Sigmoid colon (tissue), 7 donors: ENCODE results near the gene PPIA. TPM values are rescaled to one million over a fixed set of nuclear protein-coding genes. Genes with fewer than 3 reads are reported as not detected.

Experiments
- DNase-seq: peaks from one replicate; pipeline ENCODE4 v3.0.0-alpha.2; 2019
- H3K27ac ChIP-seq, 4 donors: fragments of 200-600 bp; sonication (generic); one replicate each; pipeline ENCODE4 v1.5.1; 2016 to 2019; ENCODE audit warnings: mild to moderate bottlenecking in 1 of 4
- H3K27me3 ChIP-seq, 3 donors: fragments of 200-600 bp; sonication (generic); one replicate each; pipeline ENCODE4 v1.5.1; 2019; ENCODE audit warnings: mild to moderate bottlenecking in 1 of 3
- H3K36me3 ChIP-seq, 4 donors: fragments of 200-600 bp; sonication (generic); one replicate each; pipeline ENCODE4 v1.5.1; 2016 to 2019
- H3K4me1 ChIP-seq, 4 donors: fragments of 200-600 bp; sonication (generic); one replicate each; pipeline ENCODE4 v1.5.1; 2017 to 2019
- H3K4me3 ChIP-seq, 4 donors: fragments of 200-600 bp; sonication (generic); one replicate each; pipeline ENCODE4 v1.5.1; 2017 to 2019; ENCODE audit warnings: mild to moderate bottlenecking in 2 of 4, moderate library complexity in 1 of 4
- H3K9me3 ChIP-seq, 4 donors: fragments of 200-600 bp in 3 of 4; sonication (generic) in 3 of 4; one replicate each; pipeline versions ENCODE4 v1.5.1 to v1.6.1; 2013 to 2019
- EP300 ChIP-seq, 4 donors: sonication (generic); formaldehyde crosslinking; IDR thresholded peaks; one replicate each; pipeline ENCODE4 v1.6.1; 2017; ENCODE audit warnings: antibody characterized with exemption in 4 of 4
- POLR2A ChIP-seq, 2 donors: fragments of 450-650 bp; IDR thresholded peaks; one replicate each; pipeline ENCODE4 v1.6.1; 2016; ENCODE audit warnings: antibody characterized with exemption in 2 of 2, mild to moderate bottlenecking in 2 of 2, moderate library complexity in 2 of 2
- POLR2AphosphoS5 ChIP-seq, 4 donors: sonication (generic); formaldehyde crosslinking; IDR thresholded peaks; one replicate each; pipeline ENCODE4 v1.6.1; 2017; ENCODE audit warnings: antibody characterized with exemption in 4 of 4
- WGBS, 2 donors: extraction: QIAGEN DNeasy Blood & Tissue Kit; methylation state at CpG; one replicate each; pipeline ENCODE4 v1.1.7; 2013; 5-methylcytosine and 5-hydroxymethylcytosine counted together
- intact Hi-C: fragments of 100-400 bp; cut with DNase I; formaldehyde crosslinking; loops from one replicate; pipeline ENCODE4 v1.15.1; 2023
- polyA plus RNA-seq, 3 donors: library from polyadenylated mRNA; stranded (reverse); fragments of 200-250 nt; gene quantifications; one replicate each; pipeline ENCODE4 v1.2.3, GENCODE V29; 2013
- total RNA-seq, 4 donors: library from RNA; depleted of rRNA; stranded (reverse); fragments of >200 nt; gene quantifications; one replicate each; pipeline ENCODE4 v1.1.0, GENCODE V29; 2016
- TF ChIP-seq, protein P1 (sequence below), 4 experiments: fragments of 450-650 bp in 3 of 4; fragments of 200-600 bp in 1 of 4; IDR thresholded peaks; one replicate each; pipeline ENCODE4 v1.5.1; 2016 to 2019; ENCODE audit warnings: antibody characterized with exemption in 4 of 4, mild to moderate bottlenecking in 3 of 4, moderate library complexity in 2 of 4
- donor health status: healthy with polysubstance abuse.
- donor health status: Bipolar disorder and iron deficiency.
- donor health status: healthy.

The PPIA gene
- total and polyA plus RNA-seq, 7 donors = 1,033 to 3,915 (median 1,396) TPM

DNA sequence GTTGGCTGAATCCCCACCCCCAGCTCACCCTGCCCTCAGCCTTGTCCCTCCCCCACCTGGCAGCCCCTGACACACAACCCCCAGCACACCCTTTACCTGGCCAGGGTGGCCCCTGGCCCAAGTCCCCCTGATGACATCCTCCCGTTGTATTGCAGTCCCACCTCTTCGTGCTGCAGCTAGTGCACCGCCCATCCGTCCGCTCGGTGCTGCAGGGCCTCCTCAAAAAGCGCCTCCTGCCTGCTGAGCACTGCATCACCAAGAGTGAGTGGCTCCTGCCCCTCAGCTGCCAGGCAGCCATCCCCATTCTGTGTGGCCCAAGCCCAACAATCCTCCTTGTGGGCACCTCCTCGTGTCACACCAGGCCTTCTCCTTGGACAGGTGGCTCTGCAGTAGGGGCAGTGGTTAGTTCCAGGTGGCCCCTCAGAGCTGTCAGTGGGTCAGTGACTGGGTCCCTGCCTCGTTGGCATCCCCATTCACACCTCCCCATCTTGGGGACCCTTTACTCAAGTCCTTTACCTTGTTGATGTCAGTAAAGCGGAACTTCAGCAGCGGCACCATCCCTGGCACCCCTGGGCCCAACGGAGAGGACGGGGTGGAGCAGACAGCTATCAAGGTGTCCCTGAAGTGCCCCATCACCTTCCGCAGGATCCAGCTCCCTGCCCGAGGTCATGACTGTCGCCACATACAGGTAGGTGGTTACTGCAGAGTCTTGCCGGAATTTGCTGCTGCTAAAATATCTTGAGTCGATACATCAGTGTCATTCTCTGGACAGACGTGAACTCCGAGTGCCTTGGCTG, 33.6 kb upstream of the PPIA start:
- 94 to 95% methylated on average over 20 of the region's 20 CpGs for WGBS, 2 donors
- H3K4me3 ChIP-seq = no peak overlapping the region
- peaks cover 25 to 91% (median 69%) of the 10 kb centered on the region in 4 donors for H3K36me3 ChIP-seq
- no peaks in the 10 kb centered on the region for H3K9me3 ChIP-seq
- TF ChIP-seq, protein P1, sequence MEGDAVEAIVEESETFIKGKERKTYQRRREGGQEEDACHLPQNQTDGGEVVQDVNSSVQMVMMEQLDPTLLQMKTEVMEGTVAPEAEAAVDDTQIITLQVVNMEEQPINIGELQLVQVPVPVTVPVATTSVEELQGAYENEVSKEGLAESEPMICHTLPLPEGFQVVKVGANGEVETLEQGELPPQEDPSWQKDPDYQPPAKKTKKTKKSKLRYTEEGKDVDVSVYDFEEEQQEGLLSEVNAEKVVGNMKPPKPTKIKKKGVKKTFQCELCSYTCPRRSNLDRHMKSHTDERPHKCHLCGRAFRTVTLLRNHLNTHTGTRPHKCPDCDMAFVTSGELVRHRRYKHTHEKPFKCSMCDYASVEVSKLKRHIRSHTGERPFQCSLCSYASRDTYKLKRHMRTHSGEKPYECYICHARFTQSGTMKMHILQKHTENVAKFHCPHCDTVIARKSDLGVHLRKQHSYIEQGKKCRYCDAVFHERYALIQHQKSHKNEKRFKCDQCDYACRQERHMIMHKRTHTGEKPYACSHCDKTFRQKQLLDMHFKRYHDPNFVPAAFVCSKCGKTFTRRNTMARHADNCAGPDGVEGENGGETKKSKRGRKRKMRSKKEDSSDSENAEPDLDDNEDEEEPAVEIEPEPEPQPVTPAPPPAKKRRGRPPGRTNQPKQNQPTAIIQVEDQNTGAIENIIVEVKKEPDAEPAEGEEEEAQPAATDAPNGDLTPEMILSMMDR (IDR thresholded peaks at IDR 0.05) = no peak
- no peak for TF ChIP-seq POLR2AphosphoS5 (IDR thresholded peaks at IDR 0.05)
- TF ChIP-seq POLR2A (IDR thresholded peaks at IDR 0.05) = no peak
- no peak for TF ChIP-seq EP300 (IDR thresholded peaks at IDR 0.05)
- peaks cover 0 to 27% (median 18%) of the 10 kb centered on the region in 4 donors for H3K4me1 ChIP-seq
- intact Hi-C loops = no loop called here
- DNase-seq = no peak
- H3K27me3 ChIP-seq = no peaks in the 10 kb centered on the region
- peak overlapping the region in 3 of 4 donors; percentile 45 to 75 (median 53) for H3K27ac ChIP-seq

DNA sequence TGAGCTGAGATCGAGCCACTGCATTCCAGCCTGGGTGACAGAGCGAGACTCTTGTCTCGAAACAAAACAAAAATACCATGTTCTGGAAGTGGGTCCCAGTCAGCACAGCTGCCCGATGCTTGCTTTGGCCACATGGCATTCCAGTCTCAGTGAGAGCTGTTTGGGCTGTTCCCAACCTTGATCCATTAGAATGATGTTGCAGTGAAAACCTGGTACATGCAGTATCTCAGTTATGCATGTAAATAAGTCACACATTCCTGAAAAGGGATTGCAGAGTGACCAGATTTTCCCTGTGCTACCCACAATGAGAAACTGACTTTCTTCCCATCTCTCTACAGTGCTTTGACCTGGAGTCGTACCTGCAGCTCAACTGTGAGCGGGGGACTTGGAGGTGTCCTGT, 32.4 kb upstream of the PPIA start:
- intact Hi-C loops = no loop called here
- Histone ChIP-seq H3K4me3 (no peak overlapping the region), H3K27me3 (no peaks in the 10 kb centered on the region), H3K36me3 (peaks cover 25 to 83% (median 67%) of the 10 kb centered on the region in 4 donors), H3K4me1 (peaks cover 0 to 38% (median 30%) of the 10 kb centered on the region in 4 donors), H3K27ac (no peak overlapping the region), H3K9me3 (no peaks in the 10 kb centered on the region)
- WGBS, 2 donors = 97 to 98% methylated on average over 6 of the region's 6 CpGs
- DNase-seq = no peak
- TF ChIP-seq, protein P1 (IDR thresholded peaks at IDR 0.05) = no peak
- no peak for TF ChIP-seq POLR2AphosphoS5 (IDR thresholded peaks at IDR 0.05)

DNA sequence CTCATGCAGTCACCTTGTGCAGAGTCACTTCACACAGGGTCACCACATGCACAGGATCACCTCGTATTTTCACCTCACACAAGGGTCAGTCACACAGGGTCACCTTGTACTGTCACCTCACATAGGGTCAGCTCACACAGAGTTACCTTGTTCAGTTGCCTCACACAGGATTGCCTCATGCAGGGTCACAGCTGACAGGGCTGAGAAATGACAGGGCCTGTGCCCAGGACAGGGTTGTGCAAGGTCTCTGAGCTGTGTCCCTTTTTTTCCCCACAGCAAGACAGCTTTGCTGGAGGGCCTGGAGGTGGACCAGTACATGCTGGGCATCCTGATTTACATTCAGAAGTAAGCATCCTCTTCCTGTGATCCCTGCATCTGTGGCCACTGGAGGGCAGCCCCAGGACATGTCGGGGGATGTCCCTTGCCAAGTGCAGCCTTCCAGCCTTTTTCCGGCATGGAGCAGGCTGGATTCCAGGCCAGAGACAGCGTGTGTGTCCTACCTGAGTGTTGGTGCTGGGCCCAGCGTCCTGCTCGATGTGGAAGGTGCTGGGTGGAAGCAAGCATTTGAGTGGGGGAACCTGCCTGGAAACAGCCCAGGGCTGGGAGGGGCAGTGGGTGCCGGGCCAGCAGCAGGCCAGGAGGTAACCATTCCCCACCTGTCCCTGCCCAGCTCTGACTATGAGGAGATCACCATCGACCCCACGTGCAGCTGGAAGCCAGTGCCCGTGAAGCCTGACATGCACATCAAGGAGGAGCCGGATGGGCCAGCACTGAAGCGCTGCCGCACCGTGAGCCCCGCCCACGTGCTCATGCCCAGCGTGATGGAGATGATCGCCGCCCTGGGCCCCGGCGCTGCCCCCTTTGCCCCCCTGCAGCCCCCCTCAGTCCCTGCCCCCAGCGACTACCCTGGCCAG, 31.6 kb upstream of the PPIA start:
- Histone ChIP-seq H3K4me1 (peaks cover 0 to 47% (median 38%) of the 10 kb centered on the region in 4 donors), H3K27me3 (no peaks in the 10 kb centered on the region), H3K9me3 (no peaks in the 10 kb centered on the region), H3K4me3 (no peak overlapping the region), H3K36me3 (peaks cover 25 to 74% (median 59%) of the 10 kb centered on the region in 4 donors), H3K27ac (no peak overlapping the region)
- TF ChIP-seq POLR2AphosphoS5 (IDR thresholded peaks at IDR 0.05) = no peak
- TF ChIP-seq POLR2A (IDR thresholded peaks at IDR 0.05) = no peak
- TF ChIP-seq, protein P1 (IDR thresholded peaks at IDR 0.05) = no peak
- no peak for TF ChIP-seq EP300 (IDR thresholded peaks at IDR 0.05)
- intact Hi-C loops = no loop called here
- 90 to 93% methylated on average over 22 of the region's 22 CpGs for WGBS, 2 donors
- no peak for DNase-seq

DNA sequence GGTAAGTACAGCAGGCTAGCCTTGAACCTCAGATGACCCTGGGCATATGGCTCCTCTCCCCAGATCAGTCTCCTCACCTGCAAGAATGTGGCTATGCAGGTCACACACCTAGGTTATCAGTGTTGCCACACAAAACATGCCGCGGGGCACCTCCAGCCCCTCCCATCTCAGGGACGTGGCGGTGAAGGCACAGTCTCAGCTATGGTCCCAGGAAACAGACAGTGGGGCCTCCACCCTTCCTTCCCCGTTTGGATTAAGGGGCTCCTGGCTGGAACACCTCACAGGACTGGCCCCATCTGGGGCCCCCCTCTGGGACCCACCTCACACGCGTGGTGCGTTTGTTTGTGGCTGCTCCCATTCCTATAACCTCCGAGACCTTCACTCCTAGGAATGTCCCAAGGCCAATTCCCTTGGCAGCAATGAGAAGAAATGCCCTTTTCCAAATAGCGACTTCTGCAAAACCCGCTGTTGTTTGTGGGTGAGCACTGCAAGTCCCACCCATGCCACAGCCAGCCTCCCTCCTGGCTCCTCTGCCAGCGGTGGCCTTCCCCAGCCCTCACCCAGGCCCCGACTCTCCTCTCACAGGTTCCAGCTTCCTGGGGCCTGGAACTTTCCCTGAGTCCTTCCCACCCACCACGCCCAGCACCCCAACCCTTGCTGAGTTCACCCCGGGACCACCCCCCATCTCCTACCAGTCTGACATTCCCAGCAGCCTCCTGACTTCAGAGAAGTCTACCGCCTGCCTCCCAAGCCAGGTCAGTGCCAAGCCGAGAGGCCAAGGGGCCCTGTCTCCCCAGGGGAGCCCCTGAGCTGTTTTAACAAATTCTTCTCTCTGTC, 30.7 kb upstream of the PPIA start:
- Histone ChIP-seq H3K9me3 (no peaks in the 10 kb centered on the region), H3K4me1 (peaks cover 0 to 55% (median 45%) of the 10 kb centered on the region in 4 donors), H3K27me3 (no peaks in the 10 kb centered on the region), H3K4me3 (no peak overlapping the region), H3K36me3 (peaks cover 25 to 65% (median 53%) of the 10 kb centered on the region in 4 donors), H3K27ac (peak overlapping the region in 1 of 4 donors; percentile 16)
- no peak for TF ChIP-seq POLR2A (IDR thresholded peaks at IDR 0.05)
- TF ChIP-seq POLR2AphosphoS5 (IDR thresholded peaks at IDR 0.05) = no peak
- TF ChIP-seq, protein P1 (IDR thresholded peaks at IDR 0.05) = no peak
- TF ChIP-seq EP300 (IDR thresholded peaks at IDR 0.05) = no peak
- intact Hi-C loops = no loop called here
- WGBS, 2 donors = 92% methylated on average over 17 of the region's 17 CpGs
- no peak for DNase-seq
